DMS 273 treated with DMSO at 0.1 percent for 48 hours (cell line): Measurements from ENCODE around the gene EPG5.
"Not testable (repeated sequence)": the region's sequence is repeated elsewhere in the genome, so short reads cannot be mapped to it uniquely, and the experiment has no call there.

ENCODE experiments used
- DNase-seq: peaks from one replicate; lab custom pipeline; 2025; lab: John Stamatoyannopoulos, UW

EPG5 gene

DNA sequence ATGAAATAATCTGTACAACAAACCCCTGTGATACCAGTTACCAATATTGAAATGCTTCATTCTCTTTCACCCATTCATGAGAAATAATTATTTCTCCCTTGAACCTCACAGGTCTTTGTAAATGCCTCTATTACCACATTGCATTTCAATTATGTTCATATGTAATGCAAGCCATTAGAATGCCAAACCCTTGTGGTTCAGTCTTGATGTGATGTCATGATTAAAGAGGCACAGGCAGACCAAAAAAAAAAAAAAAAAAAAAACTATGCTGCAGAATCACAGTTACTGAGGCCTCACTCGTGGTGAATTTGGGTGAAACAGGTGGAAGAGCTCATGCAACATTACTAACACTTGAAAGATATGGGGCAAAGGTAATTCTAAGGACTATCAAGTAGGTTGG, 9.4 kb upstream of the EPG5 start:
- no peak for DNase-seq

DNA sequence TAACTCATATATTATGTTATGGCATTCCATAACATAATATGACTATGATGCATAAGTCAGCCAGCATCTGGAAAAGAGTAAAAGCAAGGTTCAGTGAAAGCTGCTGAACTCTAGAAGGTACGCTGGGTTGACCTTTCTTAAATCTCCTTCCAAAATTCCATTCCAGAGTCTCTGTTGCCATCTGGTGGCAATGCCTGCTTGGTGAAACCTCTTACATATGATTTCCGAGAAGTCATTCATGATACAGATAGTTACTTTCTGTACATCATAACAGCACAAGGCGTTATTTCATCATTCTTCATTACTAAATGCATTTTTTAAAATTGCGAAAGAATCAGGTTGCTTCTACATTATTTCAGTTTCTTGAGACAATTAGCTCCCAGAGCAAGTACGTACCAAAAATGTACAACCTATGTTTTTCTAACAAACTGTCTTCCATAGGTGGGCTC, 7.0 kb upstream of the EPG5 start:
- DNase-seq = peak; percentile 29

- DNase-seq = not testable (repeated sequence)
Measured at GRCh38 chr18:45964913-45965312, 2.2 kb downstream of the EPG5 start.

DNA sequence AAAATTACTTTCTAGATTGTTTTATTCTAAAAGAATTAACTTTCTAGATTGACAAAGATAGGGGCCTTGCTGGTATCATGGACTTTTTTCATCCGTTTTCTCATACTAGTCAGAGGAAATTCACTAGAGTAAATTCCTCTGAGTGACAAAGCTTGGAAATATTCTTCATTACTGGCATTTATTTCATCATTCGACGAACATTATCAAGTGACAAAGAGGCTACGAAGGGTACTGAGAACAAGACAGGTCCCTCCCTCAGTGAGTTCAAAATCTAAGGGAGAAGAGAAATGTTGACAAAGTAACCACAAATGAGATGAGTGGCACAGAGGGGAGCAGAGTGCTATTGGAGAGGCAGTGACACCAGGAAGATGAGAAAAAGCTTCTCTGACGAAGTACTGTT, 4.3 kb downstream of the EPG5 start:
- DNase-seq = no peak

DNA sequence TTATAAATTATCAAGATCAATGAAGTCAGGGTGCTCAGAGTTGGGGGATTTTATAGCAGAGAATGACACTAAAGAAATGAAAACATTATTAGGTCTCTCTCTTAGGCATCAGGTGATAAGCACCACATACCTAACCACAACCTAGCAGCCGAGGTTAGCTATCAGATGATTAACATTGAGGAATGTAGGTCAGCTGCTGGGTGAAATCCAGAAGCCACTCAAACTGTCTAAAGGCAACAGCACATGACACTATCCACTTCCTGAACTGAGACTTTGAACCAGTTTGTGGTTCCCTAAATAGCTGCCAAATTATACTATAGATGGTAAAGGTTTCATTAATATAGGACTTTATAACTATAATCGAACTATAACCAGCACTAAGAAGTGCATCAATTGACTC, 4.7 kb downstream of the EPG5 start:
- no peak for DNase-seq

- DNase-seq = not testable (repeated sequence)
Measured at GRCh38 chr18:45959484-45959883, 7.6 kb downstream of the EPG5 start.

GRCh38 chr18:45958730-45959129, 8.4 kb downstream of the EPG5 start:
- no peak for DNase-seq

- no peak for DNase-seq
Measured at GRCh38 chr18:45958027-45958426, 9.1 kb downstream of the EPG5 start.

- no peak for DNase-seq
Measured at GRCh38 chr18:45957100-45957499, 10.0 kb downstream of the EPG5 start.

DNA sequence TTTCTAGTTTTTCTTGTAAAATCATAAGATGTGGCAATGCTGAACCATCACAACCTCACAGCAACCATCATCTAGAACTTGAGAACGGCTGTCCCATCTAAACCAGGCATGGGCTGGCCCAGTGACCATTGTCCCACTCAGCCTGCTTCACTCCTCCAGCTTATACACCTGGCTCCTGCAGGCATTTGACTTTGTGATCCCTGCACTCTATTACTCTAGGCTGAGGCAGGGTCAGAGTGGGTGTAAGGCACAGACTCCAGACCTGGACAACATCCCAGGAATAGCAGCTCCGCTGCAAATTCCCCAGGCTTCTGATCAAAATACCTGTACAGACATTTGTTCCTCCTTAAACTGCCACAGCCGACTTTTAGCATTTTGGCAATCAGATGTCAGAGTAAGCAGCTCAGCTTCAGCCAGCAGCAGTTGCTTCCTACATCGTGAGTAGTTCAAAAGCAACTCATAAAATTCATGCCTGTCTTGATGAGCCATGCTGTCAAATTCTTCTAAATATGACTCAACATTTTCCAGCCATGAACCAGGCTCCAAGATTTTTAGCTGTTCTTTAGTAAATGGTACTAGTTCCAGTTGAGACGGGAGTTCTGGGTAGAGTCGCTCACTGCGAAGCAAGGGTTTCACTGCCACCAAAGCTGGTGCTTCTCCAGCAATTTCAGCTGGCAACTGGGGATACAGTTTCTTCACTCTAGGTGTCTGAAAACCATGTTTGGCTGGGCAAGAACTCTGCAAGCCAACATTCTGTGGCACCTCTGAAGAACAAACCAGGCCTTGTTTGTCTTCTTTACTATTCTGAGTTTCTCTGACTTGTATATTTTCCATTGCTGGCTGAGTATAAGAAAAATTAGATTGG, 12.8 kb downstream of the EPG5 start:
- DNase-seq = no peak

- no peak for DNase-seq
Measured at GRCh38 chr18:45951016-45951714, 16.0 kb downstream of the EPG5 start.

DNA sequence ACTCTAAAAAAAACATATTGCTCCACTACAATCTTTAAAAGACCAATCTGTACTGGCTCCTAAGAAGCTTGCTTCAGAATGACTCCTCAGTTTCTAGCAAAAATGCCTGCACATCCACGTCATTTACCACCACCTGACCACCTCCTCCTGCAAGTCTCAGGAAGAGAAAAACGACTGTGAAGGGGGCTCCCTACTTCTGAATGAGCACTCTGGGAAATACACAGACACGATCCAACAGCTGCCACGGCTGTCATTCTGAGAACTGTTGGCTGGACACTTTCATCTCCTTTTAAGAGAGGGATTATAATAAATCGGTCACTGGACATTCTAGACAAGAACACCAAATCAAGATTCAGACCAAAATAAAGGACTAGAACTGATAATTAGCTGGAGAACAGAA, 21.5 kb downstream of the EPG5 start:
- no peak for DNase-seq

DNA sequence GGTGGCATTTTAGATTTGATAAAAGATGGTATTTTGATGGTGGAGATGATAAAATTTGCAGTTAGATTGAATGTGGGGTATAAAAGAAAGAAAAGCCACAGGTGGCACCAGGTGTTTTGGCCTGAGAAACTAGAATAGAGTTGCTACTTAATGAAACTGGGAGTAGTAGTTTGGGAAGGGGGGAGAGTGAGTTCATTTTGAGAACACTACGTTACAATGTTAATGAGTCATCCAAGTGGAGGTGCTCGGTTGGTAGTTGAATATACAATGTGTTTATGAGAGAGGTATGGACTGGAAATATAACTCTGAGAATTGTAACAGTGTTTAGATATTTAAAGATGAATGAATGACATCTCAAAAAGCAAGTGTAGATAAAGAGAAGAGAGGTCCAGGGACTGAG, 26.4 kb downstream of the EPG5 start:
- no peak for DNase-seq

DNA sequence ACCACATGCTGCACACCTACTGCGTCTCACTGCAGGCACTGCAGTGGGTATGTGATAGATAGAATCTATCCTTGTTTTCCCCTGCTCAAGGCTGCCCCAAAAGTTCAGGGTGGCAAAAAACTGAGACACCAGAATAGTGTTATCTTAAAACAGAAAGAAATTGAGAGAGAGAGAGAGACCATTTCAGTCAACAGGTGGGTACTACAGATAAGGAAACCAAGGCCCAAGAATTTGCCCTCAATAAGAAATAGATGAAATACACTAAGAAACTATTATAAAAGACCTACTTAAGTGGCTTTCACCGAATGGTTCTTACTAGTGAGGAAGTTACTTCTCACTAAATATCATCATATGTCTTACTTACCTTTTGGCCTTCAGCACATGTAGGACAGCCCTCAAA, 27.9 kb downstream of the EPG5 start:
- no peak for DNase-seq

DNA sequence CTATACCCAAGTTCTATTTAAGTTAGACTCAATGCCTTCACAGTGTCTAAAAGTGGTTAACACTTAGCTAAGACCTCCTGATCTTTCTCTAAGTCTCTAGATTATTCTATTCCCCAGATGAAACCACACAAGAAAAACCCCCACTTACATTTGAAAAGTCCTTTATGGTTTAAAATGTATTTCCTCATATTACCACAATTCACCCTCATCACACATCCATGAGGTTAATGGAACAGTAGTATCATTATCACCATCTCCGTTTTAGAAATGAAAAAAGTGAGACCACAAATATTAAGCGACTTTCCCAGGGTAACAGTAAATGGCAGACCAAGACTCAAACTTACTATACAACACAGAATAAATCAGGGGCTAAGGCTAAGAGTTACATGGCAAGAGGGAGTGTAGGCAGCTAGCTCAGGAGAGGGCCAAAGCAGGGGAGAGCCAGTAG, 28.6 kb downstream of the EPG5 start:
- no peak for DNase-seq

GRCh38 chr18:45935591-45936335, 31.4 kb downstream of the EPG5 start:
- DNase-seq = no peak

DNA sequence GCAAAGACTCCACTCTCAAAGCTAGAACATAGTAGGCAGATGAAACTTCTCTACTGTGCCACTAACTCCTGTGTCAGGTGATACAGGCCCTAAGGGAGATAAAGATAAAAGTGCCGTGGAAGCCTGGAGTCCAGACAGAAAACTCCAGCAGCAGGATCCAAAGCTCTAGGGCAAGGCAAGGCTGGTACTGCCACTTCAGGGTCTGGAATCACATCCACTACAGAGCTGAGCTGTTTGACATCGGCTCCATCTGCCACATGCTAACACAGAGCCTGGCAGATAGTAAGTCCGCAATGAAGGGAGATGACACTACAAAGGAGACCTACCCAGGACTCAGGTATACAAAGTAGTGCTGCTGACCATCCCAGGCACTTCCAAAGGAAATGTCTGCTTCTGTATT, 34.4 kb downstream of the EPG5 start:
- DNase-seq = no peak

DNA sequence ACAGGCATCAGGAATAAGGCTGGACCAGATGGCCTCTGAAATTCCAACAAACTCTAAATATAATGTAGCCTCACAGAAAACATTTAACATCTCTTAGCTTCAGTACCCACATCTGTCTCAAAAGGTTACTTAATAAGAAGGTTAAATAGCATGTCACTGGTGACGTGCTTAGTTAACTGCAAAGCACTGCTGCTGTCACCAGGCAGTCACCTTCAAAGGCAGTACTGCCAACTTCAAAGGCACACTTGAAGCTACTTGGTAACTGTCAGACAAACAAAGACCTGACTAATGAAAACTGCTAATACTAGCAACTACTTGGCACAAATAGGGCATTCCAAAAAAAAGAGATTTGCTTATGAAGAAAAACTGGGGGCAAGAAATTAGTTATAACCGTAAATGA, 36.2 kb downstream of the EPG5 start:
- no peak for DNase-seq

DNA sequence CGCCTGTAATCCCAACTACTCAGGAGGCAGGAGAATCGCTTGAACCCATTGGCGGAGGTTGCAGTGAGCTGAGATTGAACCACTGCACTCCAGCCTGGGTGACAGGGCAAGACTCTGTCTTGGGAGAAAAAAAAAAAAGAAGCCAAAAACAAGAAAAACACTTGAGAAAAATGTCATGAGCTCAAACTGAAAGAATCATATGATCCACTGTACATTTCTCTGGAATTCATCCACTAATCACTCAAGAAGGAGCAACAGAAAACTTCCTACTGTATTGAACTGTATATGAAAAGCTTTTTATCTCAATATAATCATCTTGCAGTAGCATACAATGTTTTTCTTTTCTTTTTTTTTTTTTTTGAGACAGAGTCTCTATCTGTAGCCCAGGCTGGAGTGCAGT, 40.4 kb downstream of the EPG5 start:
- DNase-seq = no peak

- DNase-seq = no peak
Measured at GRCh38 chr18:45926085-45926484, 41.0 kb downstream of the EPG5 start.

DNA sequence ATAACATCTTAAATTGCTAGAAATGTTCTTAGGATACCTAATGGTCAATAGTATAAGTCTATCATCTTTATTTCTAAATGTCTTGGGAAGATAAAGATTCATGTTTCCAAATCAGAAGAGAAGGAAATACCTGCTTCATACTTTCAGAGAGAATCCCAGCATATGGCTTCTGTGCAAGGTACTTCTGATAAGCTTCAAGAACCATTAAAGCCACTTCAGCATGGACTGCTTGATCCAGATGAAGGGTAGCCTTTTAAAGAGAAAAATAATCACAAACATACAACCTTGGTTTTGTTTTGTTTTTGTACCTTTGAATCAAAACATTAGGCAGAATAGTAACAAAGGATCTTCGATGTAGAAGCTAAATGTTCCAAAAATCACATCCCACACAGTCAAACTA, 44.0 kb downstream of the EPG5 start:
- DNase-seq = no peak

GRCh38 chr18:45920367-45920766, 46.8 kb downstream of the EPG5 start:
- DNase-seq = peak; percentile 62

- no peak for DNase-seq
Measured at GRCh38 chr18:45916302-45916701, 50.8 kb downstream of the EPG5 start.
